Dedifferentiated amniotic fluid mesenchymal stem cell (primary cell): ENCODE data around the gene KRTAP5-1.

ENCODE experiments used
- DNase-seq: peaks from one replicate; pipeline ENCODE4 v3.0.0-alpha.2; 2016; ENCODE audit errors: extremely low spot score

The KRTAP5-1 gene

GRCh38 chr11:1560649-1561251 lies 24.3 kb downstream of the KRTAP5-1 start:
- no peak for DNase-seq

- no peak for DNase-seq
Observed at GRCh38 chr11:1560002-1560648, 25.0 kb downstream of the KRTAP5-1 start.

- DNase-seq, result peak; percentile 91
Observed at GRCh38 chr11:1559111-1559951, 25.8 kb downstream of the KRTAP5-1 start.

GRCh38 chr11:1558775-1559110 lies 26.3 kb downstream of the KRTAP5-1 start:
- no peak for DNase-seq

- DNase-seq, result peak; percentile 74
Observed at GRCh38 chr11:1557904-1558774, 26.9 kb downstream of the KRTAP5-1 start.

GRCh38 chr11:1557051-1557884 lies 27.8 kb downstream of the KRTAP5-1 start:
- no peak for DNase-seq

- no peak for DNase-seq
Observed at GRCh38 chr11:1556278-1556902, 28.7 kb downstream of the KRTAP5-1 start.

- no peak for DNase-seq
Observed at GRCh38 chr11:1555713-1556153, 29.4 kb downstream of the KRTAP5-1 start.

- DNase-seq, result no peak
Observed at GRCh38 chr11:1554981-1555712, 29.9 kb downstream of the KRTAP5-1 start.

GRCh38 chr11:1553808-1554594 lies 31.1 kb downstream of the KRTAP5-1 start:
- DNase-seq, result no peak

- no peak for DNase-seq
Observed at GRCh38 chr11:1549338-1550330, 35.4 kb downstream of the KRTAP5-1 start.

GRCh38 chr11:1548221-1549070 lies 36.6 kb downstream of the KRTAP5-1 start:
- peak; percentile 38 for DNase-seq

GRCh38 chr11:1547467-1548098 lies 37.5 kb downstream of the KRTAP5-1 start:
- no peak for DNase-seq

- no peak for DNase-seq
Observed at GRCh38 chr11:1546536-1547466, 38.3 kb downstream of the KRTAP5-1 start.

GRCh38 chr11:1546077-1546535 lies 39.0 kb downstream of the KRTAP5-1 start:
- DNase-seq, result no peak
